Liver (tissue), 9 donors: ENCODE results near the gene STAM2. TPM values are rescaled to one million over a fixed set of nuclear protein-coding genes. Genes with fewer than 3 reads are reported as not detected.
"Not testable (repeated sequence)": the region's sequence is repeated elsewhere in the genome, so short reads cannot be mapped to it uniquely, and the experiment has no call there.

Experiments used
- DNase-seq: peaks from one replicate; pipeline ENCODE4 v3.0.0-alpha.2; 2017; ENCODE audit warnings: low spot score
- H3K27ac ChIP-seq, 2 donors: one replicate each; pipeline ENCODE4 v1.7.0; 2013; ENCODE audit warnings: inconsistent platforms in 2 of 2, low read length in 2 of 2, control low read depth in 1 of 2, low read depth in 1 of 2, mild to moderate bottlenecking in 1 of 2
- H3K27me3 ChIP-seq, 4 donors: one replicate each; pipeline versions ENCODE4 v1.6.1 to v1.7.0; 2013; ENCODE audit warnings: low read length in 3 of 4, inconsistent platforms in 1 of 4, mild to moderate bottlenecking in 1 of 4, moderate library complexity in 1 of 4; ENCODE audit not compliant: control insufficient read depth in 4 of 4, insufficient read depth in 4 of 4
- H3K36me3 ChIP-seq, 4 donors: one replicate each; pipeline versions ENCODE4 v1.6.1 to v1.7.0; 2013; ENCODE audit warnings: low read length in 3 of 4, mild to moderate bottlenecking in 3 of 4, low read depth in 1 of 4, moderate library complexity in 1 of 4; ENCODE audit not compliant: control insufficient read depth in 4 of 4, insufficient read depth in 3 of 4
- H3K4me1 ChIP-seq, 4 donors: one replicate each; pipeline versions ENCODE4 v1.6.1 to v1.7.0; 2013; ENCODE audit warnings: low read length in 3 of 4, mild to moderate bottlenecking in 3 of 4, moderate library complexity in 1 of 4; ENCODE audit not compliant: control insufficient read depth in 4 of 4, insufficient read depth in 4 of 4
- H3K4me3 ChIP-seq, 3 donors: one replicate each; pipeline versions ENCODE4 v1.6.1 to v1.7.0; 2013; ENCODE audit warnings: low read length in 3 of 3, control low read depth in 1 of 3, low read depth in 1 of 3, mild to moderate bottlenecking in 1 of 3
- H3K9ac ChIP-seq, 2 donors: one replicate each; pipeline ENCODE4 v1.7.0; 2013; ENCODE audit warnings: low read length in 2 of 2, mild to moderate bottlenecking in 2 of 2, moderate library complexity in 2 of 2, control low read depth in 1 of 2, low read depth in 1 of 2
- H3K9me3 ChIP-seq, 4 donors: one replicate each; pipeline versions ENCODE4 v1.6.1 to v1.7.0; 2013; ENCODE audit warnings: low read length in 3 of 4; ENCODE audit not compliant: control insufficient read depth in 4 of 4
- ATF3 ChIP-seq: IDR thresholded peaks from 2 replicates; pipeline ENCODE4 v1.6.1; 2016; ENCODE audit warnings: antibody characterized with exemption
- EGR1 ChIP-seq, 2 donors: IDR thresholded peaks; 2 replicates each; pipeline ENCODE4 v1.6.1; 2016 to 2018; ENCODE audit warnings: antibody characterized with exemption in 2 of 2, low read depth in 2 of 2
- FOXA1 ChIP-seq: IDR thresholded peaks from 2 replicates; pipeline ENCODE4 v1.6.1; 2016; ENCODE audit warnings: antibody characterized with exemption
- FOXA2 ChIP-seq: IDR thresholded peaks from 2 replicates; pipeline ENCODE4 v1.6.1; 2016; ENCODE audit warnings: antibody characterized with exemption
- HNF4A ChIP-seq, 2 donors: conservative IDR thresholded peaks; 2 replicates each; pipeline ENCODE4 v1.6.1; 2016; ENCODE audit warnings: antibody characterized with exemption in 2 of 2, mild to moderate bottlenecking in 2 of 2
- HNF4G ChIP-seq: IDR thresholded peaks from 2 replicates; pipeline ENCODE4 v1.6.1; 2016; ENCODE audit warnings: antibody characterized with exemption
- JUND ChIP-seq, 2 donors: IDR thresholded peaks; 2 replicates each; pipeline ENCODE4 v1.6.1; 2016; ENCODE audit warnings: antibody characterized with exemption in 2 of 2
- MAX ChIP-seq: IDR thresholded peaks from 2 replicates; pipeline ENCODE4 v1.6.1; 2016; ENCODE audit warnings: antibody characterized with exemption
- NR2F2 ChIP-seq: IDR thresholded peaks from 2 replicates; pipeline ENCODE4 v1.6.1; 2016; ENCODE audit warnings: antibody characterized with exemption
- RAD21 ChIP-seq, 2 donors: IDR thresholded peaks; 2 replicates each; pipeline ENCODE4 v1.6.1; 2016; ENCODE audit warnings: antibody characterized with exemption in 2 of 2, mild to moderate bottlenecking in 2 of 2
- REST ChIP-seq: IDR thresholded peaks from 2 replicates; pipeline ENCODE4 v1.6.1; 2016; ENCODE audit warnings: antibody characterized with exemption, mild to moderate bottlenecking
- RXRA ChIP-seq, 2 donors: IDR thresholded peaks; 2 replicates each; pipeline ENCODE4 v1.6.1; 2017 to 2018; ENCODE audit warnings: antibody characterized with exemption in 2 of 2, mild to moderate bottlenecking in 1 of 2
- SP1 ChIP-seq: IDR thresholded peaks from 2 replicates; pipeline ENCODE4 v1.6.1; 2018; ENCODE audit warnings: antibody characterized with exemption, mild to moderate bottlenecking
- TAF1 ChIP-seq: conservative IDR thresholded peaks from 2 replicates; pipeline ENCODE4 v1.6.1; 2016; ENCODE audit warnings: antibody characterized with exemption, mild to moderate bottlenecking
- YY1 ChIP-seq: IDR thresholded peaks from 2 replicates; pipeline ENCODE4 v1.6.1; 2016; ENCODE audit warnings: antibody characterized with exemption, mild to moderate bottlenecking
- WGBS: extraction: QIAGEN DNeasy Blood & Tissue Kit; methylation state at CpG from one replicate; pipeline ENCODE4 v1.1.7; 2013; 5-methylcytosine and 5-hydroxymethylcytosine counted together
- polyA plus RNA-seq, 2 donors: library from polyadenylated mRNA; stranded (reverse) in 1 of 2; unstranded in 1 of 2; fragments of 200-250 nt in 1 of 2; fragments of >200 nt in 1 of 2; fragmentation: Nextera tagmentation in 1 of 2; extraction: Ambion mirVana in 1 of 2; gene quantifications; one replicate each; pipeline versions ENCODE4 v1.2.1 to v1.2.3, GENCODE V29; 2013 to 2015
- total RNA-seq, 2 donors: library from RNA; depleted of rRNA; stranded (reverse); fragments of >200 nt; gene quantifications; one replicate each; pipeline ENCODE4 v1.2.3, GENCODE V29; 2014
- donor health status: healthy.
- donor health status: healthy.
- donor health status: healthy.
- donor health status: healthy.
- donor health status: healthy.

The STAM2 gene
- total and polyA plus RNA-seq, 4 donors, result 4.0 to 18.0 (median 7.2) TPM

- H3K27ac ChIP-seq, result no peak overlapping the region
- 92% methylated on average over 4 of the region's 4 CpGs for WGBS
- H3K4me3 ChIP-seq, result no peak overlapping the region
- no peaks in the 10 kb centered on the region for H3K9me3 ChIP-seq
- H3K27me3 ChIP-seq, result no peaks in the 10 kb centered on the region
- H3K36me3 ChIP-seq, result no peaks in the 10 kb centered on the region
- TF ChIP-seq RXRA (IDR thresholded peaks at IDR 0.05), result no peak
- TF ChIP-seq HNF4G, result no peak
- TF ChIP-seq MAX, result no peak
- no peak for TF ChIP-seq RAD21 (IDR thresholded peaks at IDR 0.05)
- no peak for TF ChIP-seq ATF3
- TF ChIP-seq YY1, result no peak
- no peak for TF ChIP-seq TAF1
- TF ChIP-seq FOXA1, result no peak
- no peak for TF ChIP-seq REST
- peaks cover 0 to 4% (median 1%) of the 10 kb centered on the region in 4 donors for H3K4me1 ChIP-seq
- H3K9ac ChIP-seq, result no peak overlapping the region
- DNase-seq, result no peak
Observed at GRCh38 chr2:152161598-152161997, 14.0 kb downstream of the STAM2 start.

GRCh38 chr2:152160378-152160777 is 15.2 kb downstream of the STAM2 start:
- not testable (repeated sequence) for H3K4me1 ChIP-seq, H3K9ac ChIP-seq, H3K36me3 ChIP-seq, H3K4me3 ChIP-seq, H3K27me3 ChIP-seq, H3K9me3 ChIP-seq, DNase-seq, H3K27ac ChIP-seq
- 93% methylated on average over 31 of the region's 31 CpGs for WGBS

- no peaks in the 10 kb centered on the region for H3K4me1 ChIP-seq
- WGBS, result 98% methylated on average over 1 of the region's 1 CpG
- TF ChIP-seq HNF4G (no peak), RXRA (IDR thresholded peaks at IDR 0.05) (no peak), SP1 (no peak), JUND (IDR thresholded peaks at IDR 0.05) (no peak), FOXA2 (no peak)
Observed at GRCh38 chr2:152157253-152157652, 18.3 kb downstream of the STAM2 start.

GRCh38 chr2:152155209-152155608 is 20.4 kb downstream of the STAM2 start:
- TF ChIP-seq FOXA2, result no peak
- no peak for TF ChIP-seq HNF4A (conservative IDR thresholded peaks at IDR 0.05)
- no peak for TF ChIP-seq SP1
- TF ChIP-seq EGR1 (IDR thresholded peaks at IDR 0.05; ENCODE audit: low read depth in 2 of 2), result no peak
- no peak for TF ChIP-seq FOXA1
- TF ChIP-seq RXRA (IDR thresholded peaks at IDR 0.05), result no peak
- TF ChIP-seq NR2F2, result no peak
- TF ChIP-seq YY1, result no peak
- no peak for TF ChIP-seq REST
- no peak for TF ChIP-seq HNF4G
- TF ChIP-seq JUND (IDR thresholded peaks at IDR 0.05), result no peak
- no peak for TF ChIP-seq ATF3
- no peak for TF ChIP-seq MAX
- no peaks in the 10 kb centered on the region for H3K9me3 ChIP-seq
- no peaks in the 10 kb centered on the region for H3K36me3 ChIP-seq
- WGBS, result 61% methylated on average over 4 of the region's 4 CpGs
- H3K9ac ChIP-seq, result no peak overlapping the region
- no peaks in the 10 kb centered on the region for H3K4me1 ChIP-seq
- no peaks in the 10 kb centered on the region for H3K27me3 ChIP-seq
- H3K27ac ChIP-seq, result no peak overlapping the region
- H3K4me3 ChIP-seq, result no peak overlapping the region
- no peak for DNase-seq

More at GRCh38 chr2:152157253-152157652, 18.3 kb downstream of the STAM2 start:
- no peak overlapping the region for H3K4me3 ChIP-seq
- H3K9ac ChIP-seq, result no peak overlapping the region
- H3K27ac ChIP-seq, result no peak overlapping the region
- no peak for DNase-seq
- H3K36me3 ChIP-seq, result no peaks in the 10 kb centered on the region
- no peaks in the 10 kb centered on the region for H3K9me3 ChIP-seq
- no peaks in the 10 kb centered on the region for H3K27me3 ChIP-seq
